ENCODE measurements around the gene CTSD. TPM values are rescaled to one million over a fixed set of nuclear protein-coding genes. Genes with fewer than 3 reads are reported as not detected.

The CTSD gene
- total and polyA plus RNA-seq, 2 of the 4 experiments (the other 2 are of a cell fraction): 39.8 to 166 TPM

DNA sequence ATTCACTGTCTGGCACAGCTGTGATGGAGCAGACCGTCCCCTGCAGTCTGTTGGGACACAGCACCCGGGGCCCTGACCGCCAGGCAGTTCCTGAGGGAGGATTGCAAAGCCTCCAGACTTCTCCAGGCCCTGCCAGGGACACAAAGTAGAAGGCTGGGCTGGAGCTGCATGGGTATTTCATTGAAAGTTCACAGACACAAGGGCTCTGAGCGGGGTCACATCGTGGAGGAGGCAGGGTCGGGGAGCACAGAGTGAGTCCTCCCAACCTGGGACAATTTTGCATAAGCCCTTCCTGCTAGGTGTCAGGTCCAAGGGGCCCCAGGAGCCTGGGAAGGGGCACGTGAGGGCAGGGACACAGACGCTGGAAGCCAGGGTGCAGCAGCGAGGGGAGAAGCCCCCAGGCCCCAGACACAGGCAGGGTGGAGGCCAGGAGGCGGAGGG lies 29.1 kb downstream of the CTSD start:
- dilution Hi-C loops (cut with HindIII; ENCODE audit: low sequenced_read_pairs, unreplicated experiment) (no loop called here), intact Hi-C loops (cut with micrococcal nuclease) (no loop called here)

More for the DNA sequence above, 29.1 kb downstream of the CTSD start:
- Histone ChIP-seq H3K4me1 (ENCODE audit: control insufficient read depth, insufficient read depth, low read length) (no peaks in the 10 kb centered on the region), H3K4me3 (ENCODE audit: insufficient read depth, low read depth, low read length) (no peak overlapping the region), H3K27me3 (ENCODE audit: control insufficient read depth, insufficient read depth, low read length) (peaks cover 45% of the 10 kb centered on the region), H3K79me1 (ENCODE audit: low read depth in 1 of 2, low read length in 2 of 2) (no peaks in the 10 kb centered on the region), H3K4ac (ENCODE audit: low read depth, low read length) (no peak overlapping the region), H3K4me2 (ENCODE audit: low read depth, low read length) (no peak overlapping the region), H3K9me1 (ENCODE audit: insufficient read depth, low read length) (peaks cover 5% of the 10 kb centered on the region; the same call in 1 of the 2 replicates), H2BK20ac (ENCODE audit: low read depth, low read length) (no peak overlapping the region), H4K8ac (ENCODE audit: low read depth in 2 of 2, low read length in 2 of 2) (no peak overlapping the region), H3K36me3 (ENCODE audit: control insufficient read depth, insufficient read depth, low read length) (no peaks in the 10 kb centered on the region), H3K9me3 (ENCODE audit: control insufficient read depth, insufficient read depth, low read length) (peaks cover 16% of the 10 kb centered on the region), H2AK9ac (replicated peaks; ENCODE audit: low read depth, low read length, poor library complexity) (no peak overlapping the region), H3K27ac (ENCODE audit: insufficient read depth, low read length) (no peak overlapping the region), H3K14ac (replicated peaks; ENCODE audit: low read depth, low read length) (no peak overlapping the region), H3K56ac (ENCODE audit: extremely low read depth, insufficient read depth, low read length) (no peak overlapping the region), H4K5ac (ENCODE audit: low read depth, low read length) (no peak overlapping the region), H3K9ac (ENCODE audit: low read depth, low read length) (no peak overlapping the region), H3K18ac (ENCODE audit: low read depth, low read length) (no peak overlapping the region), H2BK15ac (ENCODE audit: low read depth, low read length) (no peak overlapping the region), H4K20me1 (ENCODE audit: insufficient read depth, low read length) (no peaks in the 10 kb centered on the region), H2AK5ac (ENCODE audit: low read depth, low read length) (no peak overlapping the region), H2BK5ac (ENCODE audit: low read depth, low read length, poor library complexity, severe bottlenecking) (no peak overlapping the region), H3K23ac (ENCODE audit: low read depth, low read length) (no peak overlapping the region), H2BK120ac (ENCODE audit: low read depth, low read length) (no peak overlapping the region), H4K91ac (ENCODE audit: insufficient read depth, low read depth, low read length) (no peak overlapping the region), H2AFZ (replicated peaks; ENCODE audit: low read length, poor library complexity) (no peak overlapping the region)
- WGBS, 2 experiments (ENCODE audit: extremely low coverage in 2 of 2, insufficient read length in 1 of 2): 21% methylated on average over 4 of the region's 10 CpGs; no CpG with 5 or more reads in 1 of the 2 experiments
- no TSS peak for BruUV-seq (replicated peaks)
- POLR2A ChIA-PET (ENCODE audit: unreplicated experiment): no interaction called here
- TF ChIP-seq, protein P1, sequence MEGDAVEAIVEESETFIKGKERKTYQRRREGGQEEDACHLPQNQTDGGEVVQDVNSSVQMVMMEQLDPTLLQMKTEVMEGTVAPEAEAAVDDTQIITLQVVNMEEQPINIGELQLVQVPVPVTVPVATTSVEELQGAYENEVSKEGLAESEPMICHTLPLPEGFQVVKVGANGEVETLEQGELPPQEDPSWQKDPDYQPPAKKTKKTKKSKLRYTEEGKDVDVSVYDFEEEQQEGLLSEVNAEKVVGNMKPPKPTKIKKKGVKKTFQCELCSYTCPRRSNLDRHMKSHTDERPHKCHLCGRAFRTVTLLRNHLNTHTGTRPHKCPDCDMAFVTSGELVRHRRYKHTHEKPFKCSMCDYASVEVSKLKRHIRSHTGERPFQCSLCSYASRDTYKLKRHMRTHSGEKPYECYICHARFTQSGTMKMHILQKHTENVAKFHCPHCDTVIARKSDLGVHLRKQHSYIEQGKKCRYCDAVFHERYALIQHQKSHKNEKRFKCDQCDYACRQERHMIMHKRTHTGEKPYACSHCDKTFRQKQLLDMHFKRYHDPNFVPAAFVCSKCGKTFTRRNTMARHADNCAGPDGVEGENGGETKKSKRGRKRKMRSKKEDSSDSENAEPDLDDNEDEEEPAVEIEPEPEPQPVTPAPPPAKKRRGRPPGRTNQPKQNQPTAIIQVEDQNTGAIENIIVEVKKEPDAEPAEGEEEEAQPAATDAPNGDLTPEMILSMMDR (conservative IDR thresholded peaks at IDR 0.05; ENCODE audit: low read depth, low read length): no peak
- TF ChIP-seq, protein P2, sequence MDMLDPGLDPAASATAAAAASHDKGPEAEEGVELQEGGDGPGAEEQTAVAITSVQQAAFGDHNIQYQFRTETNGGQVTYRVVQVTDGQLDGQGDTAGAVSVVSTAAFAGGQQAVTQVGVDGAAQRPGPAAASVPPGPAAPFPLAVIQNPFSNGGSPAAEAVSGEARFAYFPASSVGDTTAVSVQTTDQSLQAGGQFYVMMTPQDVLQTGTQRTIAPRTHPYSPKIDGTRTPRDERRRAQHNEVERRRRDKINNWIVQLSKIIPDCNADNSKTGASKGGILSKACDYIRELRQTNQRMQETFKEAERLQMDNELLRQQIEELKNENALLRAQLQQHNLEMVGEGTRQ (IDR thresholded peaks at IDR 0.05; ENCODE audit: low read depth, low read length): no peak
- TF ChIP-seq RAD21 (IDR thresholded peaks at IDR 0.05; ENCODE audit: low read length) (no peak), POLR2A (IDR thresholded peaks at IDR 0.05; ENCODE audit: low read depth, low read length) (no peak), MAZ (IDR thresholded peaks at IDR 0.05; ENCODE audit: borderline replicate concordance, low read depth, low read length) (no peak), NFE2L2 (IDR thresholded peaks at IDR 0.05; ENCODE audit: low read depth, low read length) (no peak), RFX5 (IDR thresholded peaks at IDR 0.05; ENCODE audit: low read depth, low read length) (no peak), FOS (IDR thresholded peaks at IDR 0.05; ENCODE audit: low read depth, low read length) (no peak), MXI1 (IDR thresholded peaks at IDR 0.05; ENCODE audit: borderline replicate concordance, low read depth, low read length) (no peak), MAFK (IDR thresholded peaks at IDR 0.05; ENCODE audit: low read depth, low read length) (no peak), BHLHE40 (IDR thresholded peaks at IDR 0.05; ENCODE audit: low read depth, low read length) (no peak), RCOR1 (IDR thresholded peaks at IDR 0.05; ENCODE audit: insufficient replicate concordance, low read length) (no peak), SMC3 (IDR thresholded peaks at IDR 0.05; ENCODE audit: low read depth, low read length) (no peak), CHD1 (IDR thresholded peaks at IDR 0.05; ENCODE audit: low read depth, low read length) (no peak), CEBPB (IDR thresholded peaks at IDR 0.05; ENCODE audit: low read depth, low read length) (no peak)
- in situ Hi-C loops (cut with MboI; ENCODE audit: low sequenced_read_pairs): no loop called here
- DNase-seq: no peak
- ATAC-seq (ENCODE audit: low read depth): no peak
- CTCF ChIA-PET: no interaction called here

All from IMR-90 (cell line).